Ramos (cell line): ENCODE results near the gene PTGER3.

Experiments used
- in situ Hi-C: fragments of 300-500 bp; cut with MboI; formaldehyde crosslinking; loops from one replicate; pipeline ENCODE4 v1.14.3; 2022; ENCODE audit warnings: low sequenced_read_pairs; ENCODE audit not compliant: unreplicated experiment

PTGER3 gene

DNA sequence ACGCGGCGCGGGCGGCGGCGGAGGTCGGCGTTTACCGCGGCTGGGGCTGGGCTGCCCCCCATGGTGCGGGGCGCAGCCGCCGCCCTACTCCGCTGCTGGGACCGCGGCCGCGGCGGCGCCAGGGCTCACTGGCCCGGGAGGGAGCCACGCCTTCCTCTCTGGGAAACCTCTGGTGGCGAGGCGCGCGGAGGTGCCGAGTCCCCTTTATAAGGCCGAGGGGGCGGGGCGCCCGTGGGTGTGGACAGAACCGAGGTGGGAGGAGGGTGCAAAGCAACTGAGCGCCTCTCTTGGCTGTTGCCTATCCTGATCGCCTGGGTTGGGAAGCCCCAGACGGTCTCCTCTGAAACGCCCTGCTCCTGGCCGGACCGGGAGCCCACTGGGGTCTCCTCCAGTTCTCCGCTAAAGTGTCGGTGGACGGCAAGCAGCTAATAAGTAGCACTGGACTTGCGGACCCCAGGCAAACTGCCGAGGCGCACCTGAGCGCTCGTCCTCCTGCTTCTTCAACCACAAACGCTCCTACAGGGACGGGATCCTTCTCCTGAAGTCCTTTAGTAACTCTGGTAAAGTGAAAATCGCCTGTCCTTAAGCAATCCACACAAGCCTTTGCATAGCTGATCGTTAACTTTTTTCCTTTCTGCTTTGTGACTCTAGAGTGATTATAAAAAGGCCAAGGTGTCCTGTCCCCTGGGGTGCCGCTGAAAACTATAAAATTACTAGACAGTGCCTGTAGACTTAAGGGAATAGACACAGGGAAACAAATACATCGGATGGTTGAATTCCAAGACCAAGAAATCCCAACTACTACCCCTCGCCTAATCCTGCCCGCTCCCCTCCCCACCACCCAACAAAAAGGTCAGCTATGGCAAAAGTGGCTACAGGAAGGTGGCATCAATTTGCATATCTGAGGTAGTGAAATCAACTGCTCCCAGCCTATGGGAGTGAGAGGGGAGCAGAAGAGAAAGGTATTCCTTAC is at the start of gene PTGER3:
PTGER3 (minus strand) TSS at position 182 of the 973 bp plus-strand sequence. CDS start 239 bp downstream, outside the sequence.
- in situ Hi-C loops = loop anchor here (10.0 kb wide), 2 partner anchors 363 to 523 kb away; no protein-coding TSS in a partner anchor

GRCh38 chr1:71094913-71095312 is 47.3 kb upstream of the PTGER3 start:
- in situ Hi-C loops = no loop called here

GRCh38 chr1:71093938-71094337 is 46.3 kb upstream of the PTGER3 start:
- in situ Hi-C loops = no loop called here

DNA sequence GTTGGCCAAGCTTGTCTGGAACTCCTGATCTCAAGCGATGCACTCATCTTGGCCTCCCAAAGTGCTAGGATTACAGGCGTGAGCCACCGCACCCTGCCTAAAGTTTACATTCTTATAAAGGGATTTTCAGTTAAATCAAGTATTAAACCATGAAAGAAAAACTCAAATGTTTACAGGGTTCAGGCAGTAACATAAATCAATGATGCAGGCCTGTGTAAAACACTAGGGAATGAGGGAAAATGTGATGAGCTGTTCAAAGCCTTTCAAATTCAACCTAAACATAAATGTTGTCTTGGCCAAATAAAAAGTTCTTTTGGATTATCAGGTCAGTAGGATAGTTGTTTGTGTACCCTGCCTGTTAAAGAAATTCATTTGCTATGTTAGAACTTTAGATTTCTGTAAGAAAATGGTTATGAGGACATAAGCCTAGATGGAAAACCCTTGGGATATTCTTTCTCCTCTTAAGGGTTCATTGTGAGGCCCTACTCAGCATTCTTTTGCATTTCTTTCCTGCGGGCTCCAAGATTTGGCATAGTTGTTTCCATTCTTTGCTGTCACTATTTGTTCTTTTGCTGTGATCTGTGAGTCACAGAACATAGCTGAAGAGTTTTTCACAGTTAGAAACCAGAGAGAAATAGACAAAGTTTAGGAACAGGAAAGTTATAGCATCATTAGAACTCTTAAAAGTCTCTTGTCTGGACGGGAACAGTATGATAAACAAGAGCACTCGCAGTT is 42.1 kb upstream of the PTGER3 start:
- in situ Hi-C loops = no loop called here

DNA sequence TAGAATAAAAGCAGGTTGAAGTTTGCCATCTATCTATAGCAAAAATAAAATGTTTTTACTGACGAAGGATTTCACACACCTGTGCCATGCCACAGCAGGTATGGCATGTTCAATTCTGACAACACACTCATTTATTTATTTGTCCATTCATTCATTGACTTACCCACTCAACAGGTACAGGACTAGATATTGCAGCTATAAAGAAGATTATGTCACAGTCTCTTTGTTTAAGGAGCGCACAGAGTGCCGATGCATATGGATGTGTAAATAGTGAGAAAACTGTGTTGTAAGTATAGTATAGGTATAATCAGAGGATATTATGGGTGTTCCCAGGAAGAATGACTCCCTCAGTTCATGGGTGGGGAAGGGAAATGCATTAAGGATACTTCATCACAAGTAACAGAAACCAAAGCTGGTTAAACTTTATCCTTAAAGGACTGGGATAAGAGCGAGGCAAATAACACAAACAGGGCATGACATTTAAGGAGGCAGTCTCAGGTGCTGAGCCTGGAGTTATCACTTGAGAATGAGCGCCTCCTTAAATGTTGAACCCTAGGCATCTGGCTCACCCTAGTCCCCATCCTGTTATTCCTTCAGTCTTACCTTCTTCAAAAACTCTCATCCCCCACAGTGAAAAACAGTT is 41.1 kb upstream of the PTGER3 start:
- in situ Hi-C loops = no loop called here

DNA sequence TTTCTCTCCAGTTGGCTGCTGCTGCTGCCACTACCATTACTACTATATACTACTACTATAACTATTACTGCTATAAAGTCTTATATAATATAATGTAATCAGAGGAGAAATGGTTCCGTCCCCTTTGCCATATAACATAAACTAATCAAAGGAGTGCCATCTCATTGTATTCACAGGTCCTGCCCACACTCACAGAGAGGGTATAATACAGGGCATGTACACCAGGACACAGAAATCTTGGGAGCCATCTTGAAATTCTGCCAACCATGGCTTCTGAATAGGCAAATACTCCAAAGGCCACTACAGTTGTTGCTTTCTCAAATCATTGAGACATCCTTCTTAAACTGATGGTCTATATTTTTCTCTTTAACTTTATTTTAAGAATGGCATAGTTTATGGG is 40.1 kb upstream of the PTGER3 start:
- in situ Hi-C loops = no loop called here

GRCh38 chr1:71087060-71087459 is 39.4 kb upstream of the PTGER3 start:
- in situ Hi-C loops = no loop called here

DNA sequence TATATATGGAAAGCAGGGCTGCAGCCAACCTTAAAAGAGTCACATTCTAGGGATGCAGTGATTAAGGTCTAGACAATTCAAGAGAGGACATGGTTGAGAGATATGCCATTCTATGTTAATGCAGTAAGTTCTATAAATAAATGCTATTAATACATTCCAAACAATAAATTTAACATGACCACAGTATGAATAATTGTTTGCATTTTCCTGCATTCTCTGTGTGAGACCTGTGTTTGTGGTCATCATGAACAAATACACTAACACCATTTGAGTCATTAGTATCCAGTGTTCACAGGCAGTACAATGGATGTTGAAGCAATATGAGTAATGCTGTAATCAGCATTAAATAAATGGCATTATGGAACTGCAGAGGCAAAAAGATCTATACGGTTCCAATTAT is 38.7 kb upstream of the PTGER3 start:
- in situ Hi-C loops = no loop called here

DNA sequence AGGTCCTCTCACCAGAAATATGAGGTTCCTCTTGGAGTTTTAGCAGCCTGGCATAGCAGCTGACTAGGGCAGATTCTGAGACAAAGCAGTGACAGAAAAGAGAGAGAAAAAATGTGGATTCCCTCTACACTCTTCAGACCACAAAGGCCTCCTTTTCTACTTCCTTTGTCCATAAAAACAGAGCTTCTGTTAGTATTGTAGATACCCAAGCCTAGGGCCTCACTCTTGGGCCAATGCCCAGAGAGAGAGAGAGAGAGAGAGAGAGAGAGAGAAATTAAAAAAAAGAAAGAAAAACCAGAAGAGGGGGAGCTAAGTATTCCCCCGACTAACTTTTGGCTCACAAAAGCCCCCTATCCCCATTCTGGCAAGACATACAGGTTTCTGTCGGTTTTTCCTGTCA is 35.7 kb upstream of the PTGER3 start:
- in situ Hi-C loops = no loop called here

GRCh38 chr1:71081697-71082080 is 34.1 kb upstream of the PTGER3 start:
- in situ Hi-C loops = no loop called here

- in situ Hi-C loops = no loop called here
Observed at GRCh38 chr1:71080739-71081696, 33.4 kb upstream of the PTGER3 start, which contains the start of gene ZRANB2. Gene ZRANB2, minus strand, starts transcription at chr1:71081035. Its CDS starts 40 bp downstream, at chr1:71080995.

DNA sequence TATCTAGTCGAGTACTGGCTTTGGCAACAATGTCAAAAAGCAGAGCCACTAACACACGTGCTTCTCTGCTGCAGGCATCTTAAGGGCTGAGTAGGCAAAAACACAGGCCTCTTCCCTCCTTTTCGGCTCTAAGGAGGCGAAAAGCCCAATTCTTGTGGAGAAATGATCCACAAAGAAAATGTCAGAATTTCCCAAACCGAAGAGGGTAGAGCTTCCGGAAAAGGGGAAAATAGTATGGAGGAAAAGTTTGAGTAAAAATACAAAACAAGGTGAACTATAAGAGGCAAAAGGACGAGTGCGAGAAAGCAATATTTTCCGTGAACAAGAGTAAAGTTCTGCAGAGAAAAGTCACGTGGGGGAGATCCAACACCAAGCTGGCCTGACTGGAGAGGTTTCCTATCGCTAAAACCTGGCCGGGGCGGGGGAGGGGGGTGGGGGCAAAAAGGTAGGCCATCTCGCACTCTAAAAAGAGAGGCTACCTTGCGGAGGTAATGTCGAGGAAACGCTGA is 32.7 kb upstream of the PTGER3 start:
- in situ Hi-C loops = no loop called here

- in situ Hi-C loops = no loop called here
Observed at GRCh38 chr1:71074681-71075080, 27.1 kb upstream of the PTGER3 start.

GRCh38 chr1:71072273-71072672 is 24.7 kb upstream of the PTGER3 start:
- in situ Hi-C loops = no loop called here

DNA sequence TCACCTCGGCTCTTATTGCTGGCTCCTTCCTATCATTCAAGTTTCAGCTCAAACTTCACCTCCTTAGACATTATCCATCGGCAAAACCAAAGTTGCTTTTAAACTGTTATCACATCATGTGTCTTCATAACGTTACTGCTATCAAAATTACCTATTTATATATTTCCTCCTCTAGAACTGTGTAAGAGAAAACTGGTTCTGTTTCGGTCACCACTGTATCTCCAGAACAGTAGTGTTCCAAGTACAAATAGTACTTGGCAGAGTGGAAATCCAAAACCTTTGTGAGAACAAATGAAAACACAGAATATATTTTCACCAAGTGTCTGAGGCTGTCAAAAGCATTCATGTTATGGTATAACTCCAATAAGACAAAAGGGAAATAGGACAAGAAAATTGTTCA is 24.1 kb upstream of the PTGER3 start:
- in situ Hi-C loops = no loop called here

GRCh38 chr1:71068325-71069240 is 21.0 kb upstream of the PTGER3 start:
- in situ Hi-C loops = no loop called here

- in situ Hi-C loops = no loop called here
Observed at GRCh38 chr1:71054791-71055190, 7.2 kb upstream of the PTGER3 start.

DNA sequence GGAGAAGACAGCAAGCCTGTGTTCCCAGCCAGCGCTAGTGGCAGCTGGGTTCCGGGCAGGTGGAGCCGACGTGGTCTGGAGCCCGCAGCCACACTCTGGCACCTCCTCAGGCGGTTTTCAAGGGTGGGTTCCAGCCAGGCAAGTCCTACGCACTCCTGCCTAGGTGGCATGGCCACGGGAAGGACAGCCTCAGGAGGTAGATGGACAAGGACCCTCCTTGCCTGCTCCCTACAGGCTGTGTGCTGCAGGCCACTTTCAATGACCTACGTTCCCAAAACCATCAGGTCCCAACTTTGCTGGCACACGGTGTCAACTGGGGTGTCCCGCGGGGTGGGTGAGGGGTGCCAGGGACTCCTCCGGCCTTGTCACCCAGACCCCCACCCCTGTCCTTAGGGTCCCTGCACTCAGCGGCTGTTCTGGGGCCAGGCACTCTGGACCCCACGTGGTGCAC is 6.7 kb upstream of the PTGER3 start:
- in situ Hi-C loops = no loop called here
